HEK293 (cell line): ENCODE data around the gene RITA1.

Source experiments
- AEBP2 ChIP-seq: fragments of 450-650 bp; formaldehyde crosslinking; IDR thresholded peaks from 2 replicates; pipeline ENCODE4 v1.5.1; 2016; ENCODE audit warnings: missing biosample characterization, missing genetic modification characterization, borderline replicate concordance
- MYNN ChIP-seq: fragments of 450-650 bp; formaldehyde crosslinking; IDR thresholded peaks from 2 replicates; pipeline ENCODE4 v1.5.1; 2016; ENCODE audit warnings: missing biosample characterization, missing genetic modification characterization, borderline replicate concordance
- ZBTB21 ChIP-seq: fragments of 450-650 bp; formaldehyde crosslinking; IDR thresholded peaks from 2 replicates; pipeline ENCODE4 v1.5.1; 2017; ENCODE audit warnings: missing biosample characterization, missing genetic modification characterization
- ZBTB7A ChIP-seq: fragments of 450-650 bp; formaldehyde crosslinking; IDR thresholded peaks from 2 replicates; pipeline ENCODE4 v1.5.1; 2016; ENCODE audit warnings: low read depth, missing biosample characterization, missing genetic modification characterization
- ZFP41 ChIP-seq: fragments of 450-650 bp; formaldehyde crosslinking; IDR thresholded peaks from 2 replicates; pipeline ENCODE4 v1.5.1; 2016; ENCODE audit warnings: missing biosample characterization, missing genetic modification characterization, borderline replicate concordance
- ZNF174 ChIP-seq: fragments of 450-650 bp; formaldehyde crosslinking; IDR thresholded peaks from 2 replicates; pipeline ENCODE4 v1.5.0; 2017; ENCODE audit warnings: missing biosample characterization, mild to moderate bottlenecking, missing genetic modification characterization
- ZNF248 ChIP-seq: fragments of 450-650 bp; formaldehyde crosslinking; IDR thresholded peaks from 2 replicates; pipeline ENCODE4 v1.5.1; 2017; ENCODE audit warnings: missing biosample characterization, missing genetic modification characterization
- ZNF623 ChIP-seq: fragments of 450-650 bp; formaldehyde crosslinking; IDR thresholded peaks from 2 replicates; pipeline ENCODE4 v1.5.1; 2016; ENCODE audit warnings: missing biosample characterization, missing genetic modification characterization
- ZNF747 ChIP-seq: fragments of 450-650 bp; formaldehyde crosslinking; IDR thresholded peaks from 2 replicates; pipeline ENCODE4 v1.5.1; 2016; ENCODE audit warnings: missing biosample characterization, missing genetic modification characterization
- TF ChIP-seq, protein P1 (sequence below): fragments of 450-650 bp; formaldehyde crosslinking; IDR thresholded peaks from 2 replicates; pipeline ENCODE4 v1.5.1; 2016; ENCODE audit warnings: missing biosample characterization, missing genetic modification characterization
- TF ChIP-seq, protein P2 (sequence below): fragments of 450-650 bp; formaldehyde crosslinking; IDR thresholded peaks from 2 replicates; pipeline ENCODE4 v1.5.1; 2016; ENCODE audit warnings: missing biosample characterization, missing genetic modification characterization

DNA sequence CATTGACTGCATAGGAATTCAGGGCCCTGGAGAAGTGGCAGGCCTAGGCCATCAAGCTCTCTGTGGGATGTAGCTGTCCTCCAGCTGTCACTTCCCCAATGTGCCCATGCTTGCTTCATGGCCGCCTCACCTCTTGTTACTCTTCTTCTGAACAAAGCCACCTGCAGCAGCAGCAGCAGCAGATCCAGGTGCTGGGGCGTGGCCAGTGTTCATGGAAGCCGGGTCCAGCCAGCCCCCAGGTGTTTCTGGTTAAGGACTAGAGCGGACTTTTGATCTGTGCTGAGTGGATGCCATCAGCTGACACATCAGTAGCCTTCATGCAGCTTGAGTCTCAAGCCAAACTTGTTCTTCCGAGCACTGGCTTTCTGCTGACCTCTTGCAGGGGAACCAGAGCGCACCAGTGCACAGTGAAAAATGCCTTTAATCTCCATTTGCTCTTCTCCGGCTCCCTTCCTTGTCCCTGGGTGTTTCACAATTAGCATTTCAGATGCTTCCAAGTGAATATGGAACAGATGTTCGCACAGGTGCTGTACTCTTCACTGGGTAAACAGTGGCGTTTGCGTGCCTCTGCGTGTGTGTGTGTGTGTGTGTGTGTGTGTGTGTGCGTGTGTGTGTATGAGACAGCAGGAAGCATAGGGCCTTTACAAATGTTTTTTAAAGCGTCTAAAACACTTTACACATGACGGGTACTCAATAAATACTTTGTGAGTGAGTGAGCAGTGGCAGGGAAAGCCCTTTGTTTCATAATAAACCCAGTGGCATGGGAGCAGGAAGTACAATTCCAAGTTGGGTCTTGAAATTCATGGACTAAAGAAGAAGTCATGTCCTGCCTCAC is 55.9 kb downstream of the RITA1 start:
- TF ChIP-seq ZNF747 (tag by site-specific recombination) (no peak), MYNN (no peak), ZNF623 (no peak), ZBTB7A (tag by site-specific recombination) (no peak), ZNF248 (no peak), ZBTB21 (no peak), AEBP2 (no peak), ZFP41 (tag by site-specific recombination) (no peak), ZNF174 (no peak)
- TF ChIP-seq, protein P1, sequence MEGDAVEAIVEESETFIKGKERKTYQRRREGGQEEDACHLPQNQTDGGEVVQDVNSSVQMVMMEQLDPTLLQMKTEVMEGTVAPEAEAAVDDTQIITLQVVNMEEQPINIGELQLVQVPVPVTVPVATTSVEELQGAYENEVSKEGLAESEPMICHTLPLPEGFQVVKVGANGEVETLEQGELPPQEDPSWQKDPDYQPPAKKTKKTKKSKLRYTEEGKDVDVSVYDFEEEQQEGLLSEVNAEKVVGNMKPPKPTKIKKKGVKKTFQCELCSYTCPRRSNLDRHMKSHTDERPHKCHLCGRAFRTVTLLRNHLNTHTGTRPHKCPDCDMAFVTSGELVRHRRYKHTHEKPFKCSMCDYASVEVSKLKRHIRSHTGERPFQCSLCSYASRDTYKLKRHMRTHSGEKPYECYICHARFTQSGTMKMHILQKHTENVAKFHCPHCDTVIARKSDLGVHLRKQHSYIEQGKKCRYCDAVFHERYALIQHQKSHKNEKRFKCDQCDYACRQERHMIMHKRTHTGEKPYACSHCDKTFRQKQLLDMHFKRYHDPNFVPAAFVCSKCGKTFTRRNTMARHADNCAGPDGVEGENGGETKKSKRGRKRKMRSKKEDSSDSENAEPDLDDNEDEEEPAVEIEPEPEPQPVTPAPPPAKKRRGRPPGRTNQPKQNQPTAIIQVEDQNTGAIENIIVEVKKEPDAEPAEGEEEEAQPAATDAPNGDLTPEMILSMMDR (tag by site-specific recombination) = no peak
- TF ChIP-seq, protein P2, sequence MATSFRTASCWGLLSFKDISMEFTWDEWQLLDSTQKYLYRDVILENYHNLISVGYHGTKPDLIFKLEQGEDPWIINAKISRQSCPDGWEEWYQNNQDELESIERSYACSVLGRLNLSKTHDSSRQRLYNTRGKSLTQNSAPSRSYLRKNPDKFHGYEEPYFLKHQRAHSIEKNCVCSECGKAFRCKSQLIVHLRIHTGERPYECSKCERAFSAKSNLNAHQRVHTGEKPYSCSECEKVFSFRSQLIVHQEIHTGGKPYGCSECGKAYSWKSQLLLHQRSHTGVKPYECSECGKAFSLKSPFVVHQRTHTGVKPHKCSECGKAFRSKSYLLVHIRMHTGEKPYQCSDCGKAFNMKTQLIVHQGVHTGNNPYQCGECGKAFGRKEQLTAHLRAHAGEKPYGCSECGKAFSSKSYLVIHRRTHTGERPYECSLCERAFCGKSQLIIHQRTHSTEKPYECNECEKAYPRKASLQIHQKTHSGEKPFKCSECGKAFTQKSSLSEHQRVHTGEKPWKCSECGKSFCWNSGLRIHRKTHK (tag by site-specific recombination) = no peak
